ENCODE results near the gene LMBR1L. TPM values are rescaled to one million over a fixed set of nuclear protein-coding genes. Genes with fewer than 3 reads are reported as not detected.

The LMBR1L gene
- total RNA-seq, 1 donor from 2014 or later = 74.2 TPM

GRCh38 chr12:49098703-49099102, 11.9 kb downstream of the LMBR1L start:
- intact Hi-C loops (cut with DNase I) = no loop called here
- Histone ChIP-seq H3K27ac (no peak overlapping the region), H3K36me3 (peaks cover 73 to 74% of the 10 kb centered on the region in 2 donors), H3K27me3 (peaks cover 4% of the 10 kb centered on the region), H3K4me3 (no peak overlapping the region), H3K9me3 (no peaks in the 10 kb centered on the region), H3K4me1 (peaks cover 4 to 9% of the 10 kb centered on the region in 2 donors)
- DNase-seq (ENCODE audit: low spot score in 2 of 2) = no peak
- no peak for TF ChIP-seq CTCF (IDR thresholded peaks at IDR 0.05)

GRCh38 chr12:49098035-49098451, 12.6 kb downstream of the LMBR1L start:
- Histone ChIP-seq H3K9me3 (no peaks in the 10 kb centered on the region), H3K4me1 (peaks cover 4 to 9% of the 10 kb centered on the region in 2 donors), H3K36me3 (peaks cover 66 to 68% of the 10 kb centered on the region in 2 donors), H3K27me3 (peaks cover 10% of the 10 kb centered on the region), H3K27ac (no peak overlapping the region), H3K4me3 (no peak overlapping the region)
- intact Hi-C loops (cut with DNase I) = no loop called here
- peak; percentile 54 to 83 (median 69) for TF ChIP-seq CTCF (IDR thresholded peaks at IDR 0.05)
- peak in 1 of 2 donors; percentile 69 for DNase-seq (ENCODE audit: low spot score in 2 of 2)

- intact Hi-C loops (cut with DNase I) = no loop called here
- TF ChIP-seq CTCF (IDR thresholded peaks at IDR 0.05) = no peak
- H3K4me1 ChIP-seq = peaks cover 4 to 11% of the 10 kb centered on the region in 2 donors
- H3K4me3 ChIP-seq = no peak overlapping the region
- peaks cover 60 to 61% of the 10 kb centered on the region in 2 donors for H3K36me3 ChIP-seq
- H3K27me3 ChIP-seq = peaks cover 10% of the 10 kb centered on the region
- no peak for DNase-seq (ENCODE audit: low spot score in 2 of 2)
- no peaks in the 10 kb centered on the region for H3K9me3 ChIP-seq
- no peak overlapping the region for H3K27ac ChIP-seq
Measured at GRCh38 chr12:49097381-49097780, 13.3 kb downstream of the LMBR1L start.

GRCh38 chr12:49094975-49095365, 15.7 kb downstream of the LMBR1L start:
- Histone ChIP-seq H3K4me1 (peaks cover 12 to 26% of the 10 kb centered on the region in 2 donors), H3K4me3 (peak overlapping the region in 1 of 2 donors; percentile 24)
- DNase-seq (ENCODE audit: low spot score in 2 of 2) = no peak

GRCh38 chr12:49094160-49094974, 16.3 kb downstream of the LMBR1L start, which contains the start of gene DHH:
Gene DHH, minus strand, starts transcription at chr12:49094801. Its CDS starts 289 bp downstream, at chr12:49094512.
- Histone ChIP-seq H3K4me1 (peaks cover 16 to 32% of the 10 kb centered on the region in 2 donors), H3K4me3 (peak within 1 kb of the TSS; percentile 24 to 51), H3K9me3 (no peaks in the 10 kb centered on the region), H3K27ac (no peak within 1 kb of the TSS), H3K36me3 (peaks cover 30 to 31% of the 10 kb centered on the region in 2 donors), H3K27me3 (peaks cover 10% of the 10 kb centered on the region)
- TF ChIP-seq CTCF (IDR thresholded peaks at IDR 0.05) = no peak
- DNase-seq (ENCODE audit: low spot score in 2 of 2) = no peak
- intact Hi-C loops (cut with DNase I) = no loop called here

More at GRCh38 chr12:49094975-49095365, 15.7 kb downstream of the LMBR1L start:
- TF ChIP-seq CTCF (IDR thresholded peaks at IDR 0.05) = no peak
- Histone ChIP-seq H3K27me3 (peaks cover 10% of the 10 kb centered on the region), H3K36me3 (peaks cover 36 to 37% of the 10 kb centered on the region in 2 donors), H3K9me3 (no peaks in the 10 kb centered on the region), H3K27ac (no peak overlapping the region)
- intact Hi-C loops (cut with DNase I) = no loop called here

Data from ascending aorta (tissue), 2 donors.